IPS-15b (cell line): ENCODE measurements around the gene SYN1.

Experiments
- H3K27me3 ChIP-seq: one replicate; pipeline ENCODE4 v1.6.1; 2013; ENCODE audit warnings: low read length; ENCODE audit not compliant: control insufficient read depth, insufficient read depth
- H3K36me3 ChIP-seq: one replicate; pipeline ENCODE4 v1.6.1; 2013; ENCODE audit warnings: low read length; ENCODE audit not compliant: control insufficient read depth, insufficient read depth
- H3K4me1 ChIP-seq: one replicate; pipeline ENCODE4 v1.6.1; 2013; ENCODE audit warnings: mild to moderate bottlenecking, low read length; ENCODE audit not compliant: control insufficient read depth, insufficient read depth
- H3K4me3 ChIP-seq: one replicate; pipeline ENCODE4 v1.5.1; 2013; ENCODE audit warnings: low read depth, low read length
- H3K9ac ChIP-seq: one replicate; pipeline ENCODE4 v1.6.1; 2013; ENCODE audit warnings: low read depth, mild to moderate bottlenecking, low read length
- H3K9me3 ChIP-seq: one replicate; pipeline ENCODE4 v1.6.1; 2013; ENCODE audit warnings: mild to moderate bottlenecking, low read length; ENCODE audit not compliant: control insufficient read depth, insufficient read depth

The SYN1 gene

DNA sequence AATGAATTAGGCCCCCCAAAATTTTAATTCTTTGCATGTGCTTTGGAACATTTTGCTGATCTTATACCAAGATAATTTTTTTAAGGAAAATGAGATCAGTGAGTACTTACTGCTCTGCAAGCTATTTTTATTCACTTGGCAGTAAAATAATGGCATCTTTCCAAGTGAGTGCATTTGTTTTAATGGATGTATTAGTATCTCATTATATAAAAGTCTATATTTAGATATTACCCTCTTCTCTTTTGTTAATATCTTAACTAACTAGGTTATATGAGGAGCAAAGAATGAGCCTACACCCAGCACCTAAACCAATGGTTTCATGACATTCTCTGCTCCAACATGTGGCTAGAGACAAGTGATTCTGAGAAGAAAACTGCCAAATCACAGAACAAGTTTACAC is 79.8 kb downstream of the SYN1 start:
- no peak overlapping the region for H3K4me3 ChIP-seq
- H3K9me3 ChIP-seq: no peaks in the 10 kb centered on the region
- H3K4me1 ChIP-seq: no peaks in the 10 kb centered on the region
- H3K9ac ChIP-seq: no peak overlapping the region
- H3K27me3 ChIP-seq: no peaks in the 10 kb centered on the region
- no peaks in the 10 kb centered on the region for H3K36me3 ChIP-seq

DNA sequence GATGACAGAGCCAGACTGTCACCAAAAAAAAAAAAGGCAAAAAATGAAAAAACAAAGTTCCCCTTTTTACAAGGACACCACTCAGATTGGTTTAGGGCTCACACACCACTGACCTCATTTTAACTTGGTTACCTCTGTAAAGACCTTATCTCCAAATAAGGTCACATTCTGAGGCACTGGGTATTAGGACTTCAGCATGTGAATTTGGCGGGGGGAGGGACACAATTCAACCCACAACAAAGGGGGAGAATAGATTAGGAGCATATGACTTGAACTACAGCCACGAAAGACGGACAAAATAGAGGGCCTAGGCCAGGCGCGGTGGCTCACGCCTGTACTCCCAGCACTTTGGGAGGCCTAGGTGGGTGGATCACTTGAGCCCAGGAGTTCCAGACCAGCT is 89.6 kb downstream of the SYN1 start:
- Histone ChIP-seq H3K9me3 (peaks cover 3% of the 10 kb centered on the region), H3K36me3 (no peaks in the 10 kb centered on the region), H3K4me1 (no peaks in the 10 kb centered on the region), H3K27me3 (no peaks in the 10 kb centered on the region), H3K4me3 (no peak overlapping the region), H3K9ac (no peak overlapping the region)

DNA sequence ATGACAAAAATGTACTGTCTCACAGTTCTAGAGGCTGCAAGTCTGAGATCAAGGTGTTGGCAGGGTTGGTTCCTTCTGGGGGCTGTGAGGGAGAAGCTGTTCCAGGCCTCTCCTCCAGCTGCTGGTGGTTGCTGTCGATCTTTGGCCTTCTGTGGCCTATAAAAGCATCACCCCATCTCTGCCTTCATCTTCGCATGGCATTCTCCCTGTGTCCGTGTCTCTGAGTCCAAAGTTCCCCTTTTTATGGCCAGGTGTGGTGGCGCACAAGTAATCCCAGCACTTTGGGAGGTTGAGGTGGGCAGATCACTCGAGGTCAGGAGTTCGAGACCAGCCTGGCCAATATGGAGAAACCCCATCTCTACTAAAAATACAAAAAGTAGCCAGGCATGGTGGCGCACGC is 90.1 kb downstream of the SYN1 start:
- no peak overlapping the region for H3K4me3 ChIP-seq
- peaks cover 3% of the 10 kb centered on the region for H3K9me3 ChIP-seq
- no peak overlapping the region for H3K9ac ChIP-seq
- H3K4me1 ChIP-seq: no peaks in the 10 kb centered on the region
- H3K36me3 ChIP-seq: no peaks in the 10 kb centered on the region
- H3K27me3 ChIP-seq: no peaks in the 10 kb centered on the region

DNA sequence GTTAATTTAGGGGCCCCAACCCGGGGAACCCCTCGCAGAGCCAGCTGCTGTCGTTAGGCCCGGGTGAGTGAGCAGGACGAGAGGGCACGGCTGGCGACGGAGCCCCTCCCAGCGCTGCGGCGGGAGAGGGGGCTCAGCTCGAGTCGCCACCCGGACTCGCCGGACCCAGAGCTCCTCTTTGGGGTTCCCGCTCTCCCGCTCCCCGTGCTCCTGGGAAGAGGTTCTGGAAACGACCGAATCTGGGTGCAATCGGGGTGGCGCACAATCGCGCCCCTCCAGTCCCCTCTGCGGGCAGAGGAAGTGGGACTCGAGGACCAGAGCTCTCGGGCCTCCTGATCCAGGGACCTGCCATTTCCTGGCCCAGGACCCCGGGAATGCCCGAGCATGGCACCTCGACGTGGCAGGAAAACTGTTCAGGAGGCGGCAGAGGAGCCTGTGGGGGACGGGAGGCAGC is 95.9 kb downstream of the SYN1 start:
- H3K27me3 ChIP-seq: peaks cover 6% of the 10 kb centered on the region
- H3K9ac ChIP-seq: peak overlapping the region; percentile 37
- H3K9me3 ChIP-seq: peaks cover 3% of the 10 kb centered on the region
- no peaks in the 10 kb centered on the region for H3K36me3 ChIP-seq
- H3K4me3 ChIP-seq: peak overlapping the region; percentile 55
- no peaks in the 10 kb centered on the region for H3K4me1 ChIP-seq

DNA sequence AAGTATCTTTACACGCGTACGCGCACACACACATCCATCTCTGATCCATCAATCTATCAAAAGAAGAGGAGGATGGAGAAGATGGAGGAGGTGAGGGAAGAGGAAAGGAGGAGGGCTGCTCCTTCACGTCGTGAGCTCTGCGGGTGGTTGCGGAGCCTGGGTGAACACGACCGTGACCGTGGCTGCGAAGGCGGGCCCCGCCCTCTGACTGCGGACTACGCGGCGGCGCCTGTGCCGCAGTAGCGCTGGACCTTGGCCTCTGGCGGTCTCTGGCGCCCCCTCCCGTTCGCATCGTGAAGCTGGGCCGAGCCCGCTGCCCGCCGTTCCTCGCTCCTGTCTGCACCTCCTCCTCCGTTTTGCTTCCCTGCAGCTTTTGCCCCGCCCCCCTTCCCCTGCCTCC is 96.4 kb downstream of the SYN1 start:
- peaks cover 3% of the 10 kb centered on the region for H3K9me3 ChIP-seq
- H3K9ac ChIP-seq: no peak overlapping the region
- peaks cover 6% of the 10 kb centered on the region for H3K27me3 ChIP-seq
- no peaks in the 10 kb centered on the region for H3K36me3 ChIP-seq
- H3K4me1 ChIP-seq: no peaks in the 10 kb centered on the region
- peak overlapping the region; percentile 59 for H3K4me3 ChIP-seq
